ENCODE measurements around the gene ABCA4. TPM values are rescaled to one million over a fixed set of nuclear protein-coding genes. Genes with fewer than 3 reads are reported as not detected.
"Not testable (repeated sequence)": the region's sequence is repeated elsewhere in the genome, so short reads cannot be mapped to it uniquely, and the experiment has no call there.

ABCA4 gene
- total and polyA plus RNA-seq, 2 experiments from 2014 or later = 0.53 to 1.4 TPM

- no peak overlapping the region for H2AFZ ChIP-seq
- H3K27me3 ChIP-seq = no peaks in the 10 kb centered on the region
- no peaks in the 10 kb centered on the region for H3K79me2 ChIP-seq
- H3K4me3 ChIP-seq = no peak overlapping the region
- no peak for TF ChIP-seq EZH2phosphoT487 (IDR thresholded peaks at IDR 0.05; ENCODE audit: low read depth, severe bottlenecking, unreplicated experiment)
- no peak for TF ChIP-seq EZH2 (IDR thresholded peaks at IDR 0.05; ENCODE audit: borderline replicate concordance)
- no peak for TF ChIP-seq CTCF (IDR thresholded peaks at IDR 0.05; ENCODE audit: poor library complexity)
- no peaks in the 10 kb centered on the region for H3K4me1 ChIP-seq (ENCODE audit: insufficient read depth)
- WGBS (ENCODE audit: low lambda C conversion rate, missing lambda C conversion rate) = 81% methylated on average over 4 of the region's 4 CpGs
- no peak overlapping the region for H3K4me2 ChIP-seq
- H3K36me3 ChIP-seq (replicated peaks; ENCODE audit: insufficient read depth, low read depth) = no peaks in the 10 kb centered on the region
- no peaks in the 10 kb centered on the region for H3K9me3 ChIP-seq (ENCODE audit: low read depth)
- DNase-seq (ENCODE audit: low spot score) = no peak
- no peaks in the 10 kb centered on the region for H4K20me1 ChIP-seq (ENCODE audit: insufficient read depth, poor library complexity, severe bottlenecking)
- H3K9me2 ChIP-seq (replicated peaks; ENCODE audit: insufficient read depth) = no peaks in the 10 kb centered on the region
- H3K27ac ChIP-seq = no peak overlapping the region
These were observed 129.7 kb downstream of the ABCA4 start for GRCh38 chr1:93991271-93991670.

- H3K4me1 ChIP-seq (ENCODE audit: insufficient read depth); H3K27ac ChIP-seq; H3K4me3 ChIP-seq; H3K9me3 ChIP-seq (ENCODE audit: low read depth); H3K9me2 ChIP-seq (replicated peaks; ENCODE audit: insufficient read depth); H3K79me2 ChIP-seq; H2AFZ ChIP-seq; H3K27me3 ChIP-seq; DNase-seq (ENCODE audit: low spot score); H4K20me1 ChIP-seq (ENCODE audit: insufficient read depth, poor library complexity, severe bottlenecking); H3K36me3 ChIP-seq (replicated peaks; ENCODE audit: insufficient read depth, low read depth); H3K4me2 ChIP-seq: not testable (repeated sequence)
- 95% methylated on average over 3 of the region's 3 CpGs for WGBS (ENCODE audit: low lambda C conversion rate, missing lambda C conversion rate)
These were observed 130.5 kb downstream of the ABCA4 start for GRCh38 chr1:93990477-93990876.

GRCh38 chr1:93990010-93990409, 130.9 kb downstream of the ABCA4 start:
- Histone ChIP-seq H2AFZ (no peak overlapping the region), H3K4me1 (ENCODE audit: insufficient read depth) (no peaks in the 10 kb centered on the region), H3K9me3 (ENCODE audit: low read depth) (no peaks in the 10 kb centered on the region), H3K27ac (no peak overlapping the region), H3K36me3 (replicated peaks; ENCODE audit: insufficient read depth, low read depth) (no peaks in the 10 kb centered on the region), H3K4me3 (no peak overlapping the region), H3K9me2 (replicated peaks; ENCODE audit: insufficient read depth) (no peaks in the 10 kb centered on the region), H4K20me1 (ENCODE audit: insufficient read depth, poor library complexity, severe bottlenecking) (no peaks in the 10 kb centered on the region), H3K27me3 (no peaks in the 10 kb centered on the region), H3K4me2 (no peak overlapping the region), H3K79me2 (no peaks in the 10 kb centered on the region)
- 86% methylated on average over 5 of the region's 5 CpGs for WGBS (ENCODE audit: low lambda C conversion rate, missing lambda C conversion rate)
- TF ChIP-seq CTCF (IDR thresholded peaks at IDR 0.05; ENCODE audit: poor library complexity) (no peak), EZH2 (IDR thresholded peaks at IDR 0.05; ENCODE audit: borderline replicate concordance) (no peak)
- no peak for DNase-seq (ENCODE audit: low spot score)

- no peak for DNase-seq (ENCODE audit: low spot score)
- Histone ChIP-seq H3K27me3 (no peaks in the 10 kb centered on the region), H3K27ac (no peak overlapping the region), H4K20me1 (ENCODE audit: insufficient read depth, poor library complexity, severe bottlenecking) (no peaks in the 10 kb centered on the region), H2AFZ (no peak overlapping the region), H3K9me2 (replicated peaks; ENCODE audit: insufficient read depth) (no peaks in the 10 kb centered on the region), H3K36me3 (replicated peaks; ENCODE audit: insufficient read depth, low read depth) (no peaks in the 10 kb centered on the region), H3K79me2 (no peaks in the 10 kb centered on the region), H3K4me1 (ENCODE audit: insufficient read depth) (no peaks in the 10 kb centered on the region), H3K4me2 (no peak overlapping the region), H3K9me3 (ENCODE audit: low read depth) (no peaks in the 10 kb centered on the region), H3K4me3 (no peak overlapping the region)
- TF ChIP-seq CTCF (IDR thresholded peaks at IDR 0.05; ENCODE audit: poor library complexity) = no peak
- no peak for TF ChIP-seq EZH2phosphoT487 (IDR thresholded peaks at IDR 0.05; ENCODE audit: low read depth, severe bottlenecking, unreplicated experiment)
- TF ChIP-seq EZH2 (IDR thresholded peaks at IDR 0.05; ENCODE audit: borderline replicate concordance) = no peak
- WGBS (ENCODE audit: low lambda C conversion rate, missing lambda C conversion rate) = 95% methylated on average over 5 of the region's 5 CpGs
These were observed 131.3 kb downstream of the ABCA4 start for GRCh38 chr1:93989601-93990000.
